OCI-LY7 (cell line): ENCODE measurements around the gene PHRF1. TPM values are rescaled to one million over a fixed set of nuclear protein-coding genes. Genes with fewer than 3 reads are reported as not detected.

Experiments used
- Bru-seq: library from RNA; stranded (reverse); fragments of 400-500 nt; gene quantifications from one replicate; lab custom pipeline; 2021; lab: Mats Ljungman, UMichigan
- BruChase-seq, 2 experiments: library from RNA; stranded (reverse); fragments of 400-500 nt; gene quantifications; one replicate each; lab custom pipeline; 2021; lab: Mats Ljungman, UMichigan
- BruUV-seq: library from RNA; stranded (reverse); fragments of 400-500 nt; replicated peaks from 2 replicates; lab custom pipeline; 2021; lab: Mats Ljungman, UMichigan
- CTCF ChIA-PET: fragments of 300-600 bp; sonication (Branson Sonifier 250); formaldehyde crosslinking; loops from one replicate; lab custom pipeline; 2022; ENCODE audit warnings: antibody characterized with exemption; ENCODE audit not compliant: unreplicated experiment; lab: Charles Lee
- POLR2A ChIA-PET: fragments of 300-600 bp; sonication (Branson Sonifier 250); formaldehyde crosslinking; loops from one replicate; lab custom pipeline; 2022; ENCODE audit warnings: antibody characterized with exemption; lab: Charles Lee
- DNase-seq: peaks from one replicate; pipeline ENCODE4 v3.0.0-alpha.2; 2015; ENCODE audit warnings: low spot score
- H2AFZ ChIP-seq: fragments of 200-600 bp; sonication (generic), shearing (Covaris generic); 2 replicates; pipeline ENCODE4 v1.6.1; 2014; ENCODE audit warnings: mild to moderate bottlenecking, antibody characterized with exemption, low read length, moderate library complexity
- H3K27ac ChIP-seq: fragments of 200-600 bp; sonication (generic); 2 replicates; pipeline ENCODE4 v1.5.1; 2014; ENCODE audit warnings: mixed run types, low read depth, mild to moderate bottlenecking, moderate library complexity, low read length, inconsistent platforms; ENCODE audit not compliant: poor library complexity, severe bottlenecking
- H3K36me3 ChIP-seq: fragments of 200-600 bp; sonication (generic); 2 replicates; pipeline ENCODE4 v1.6.1; 2014; ENCODE audit warnings: mild to moderate bottlenecking, antibody characterized with exemption, low read length, moderate library complexity, mixed read lengths; ENCODE audit not compliant: insufficient read depth
- H3K4me1 ChIP-seq: fragments of 200-600 bp; sonication (generic); 2 replicates; pipeline ENCODE4 v1.5.1; 2014; ENCODE audit warnings: mild to moderate bottlenecking, low read length; ENCODE audit not compliant: insufficient read depth, poor library complexity, severe bottlenecking
- H3K4me2 ChIP-seq: fragments of 200-600 bp; sonication (generic); 2 replicates; pipeline ENCODE4 v1.6.1; 2014; ENCODE audit warnings: mild to moderate bottlenecking, low read length
- H3K4me3 ChIP-seq: fragments of 200-600 bp; sonication (generic); 2 replicates; pipeline ENCODE4 v1.5.1; 2014; ENCODE audit warnings: mild to moderate bottlenecking, low read depth, low read length; ENCODE audit not compliant: poor library complexity, severe bottlenecking
- H3K79me2 ChIP-seq: fragments of 200-600 bp; sonication (generic); 2 replicates; pipeline ENCODE4 v1.6.1; 2016; ENCODE audit warnings: low read depth, mild to moderate bottlenecking, low read length, moderate library complexity, mixed read lengths; ENCODE audit not compliant: insufficient read depth
- H3K9me2 ChIP-seq: fragments of 200-600 bp; sonication (generic); 2 replicates; pipeline ENCODE4 v1.6.1; 2016; ENCODE audit warnings: mild to moderate bottlenecking, low read length, mixed read lengths; ENCODE audit not compliant: insufficient read depth
- H3K9me3 ChIP-seq: fragments of 200-600 bp; sonication (generic); 2 replicates; pipeline ENCODE4 v1.6.1; 2014; ENCODE audit warnings: mild to moderate bottlenecking, mixed run types, low read length, mixed read lengths
- H4K20me1 ChIP-seq: fragments of 200-600 bp; sonication (generic); 2 replicates; pipeline ENCODE4 v1.6.1; 2014; ENCODE audit warnings: mild to moderate bottlenecking, antibody characterized with exemption, low read length, moderate library complexity, mixed read lengths; ENCODE audit not compliant: insufficient read depth
- EZH2phosphoT487 ChIP-seq: fragments of 200-600 bp; sonication (generic); IDR thresholded peaks from 2 replicates; pipeline ENCODE4 v1.6.1; 2018; ENCODE audit warnings: low read depth, borderline replicate concordance, mild to moderate bottlenecking, mixed run types, antibody characterized with exemption, low read length, moderate library complexity, mixed read lengths
- intact Hi-C: fragments of 100-400 bp; cut with micrococcal nuclease; formaldehyde crosslinking; loops from one replicate; pipeline ENCODE4 v1.10.0; 2022; ENCODE audit not compliant: unreplicated experiment
- long read RNA-seq: library from polyadenylated mRNA; stranded (forward); transcript quantifications from one replicate; pipeline ENCODE4 v2.0.0, GENCODE V29; 2022
- total RNA-seq, 2 experiments: library from RNA; depleted of rRNA in 1 of 2; stranded (reverse); fragments of >200 nt in 1 of 2; shearing (Covaris generic) in 1 of 2; gene quantifications; 2 replicates each; pipeline ENCODE4 v1.2.3, GENCODE V29; 2014 to 2022
- TF ChIP-seq, protein P1 (sequence below): fragments of 200-600 bp; sonication (generic); conservative IDR thresholded peaks from 2 replicates; pipeline ENCODE4 v1.5.1; 2014; ENCODE audit warnings: mild to moderate bottlenecking, antibody characterized with exemption, low read length, moderate library complexity, mixed read lengths

Gene PHRF1, protein sequence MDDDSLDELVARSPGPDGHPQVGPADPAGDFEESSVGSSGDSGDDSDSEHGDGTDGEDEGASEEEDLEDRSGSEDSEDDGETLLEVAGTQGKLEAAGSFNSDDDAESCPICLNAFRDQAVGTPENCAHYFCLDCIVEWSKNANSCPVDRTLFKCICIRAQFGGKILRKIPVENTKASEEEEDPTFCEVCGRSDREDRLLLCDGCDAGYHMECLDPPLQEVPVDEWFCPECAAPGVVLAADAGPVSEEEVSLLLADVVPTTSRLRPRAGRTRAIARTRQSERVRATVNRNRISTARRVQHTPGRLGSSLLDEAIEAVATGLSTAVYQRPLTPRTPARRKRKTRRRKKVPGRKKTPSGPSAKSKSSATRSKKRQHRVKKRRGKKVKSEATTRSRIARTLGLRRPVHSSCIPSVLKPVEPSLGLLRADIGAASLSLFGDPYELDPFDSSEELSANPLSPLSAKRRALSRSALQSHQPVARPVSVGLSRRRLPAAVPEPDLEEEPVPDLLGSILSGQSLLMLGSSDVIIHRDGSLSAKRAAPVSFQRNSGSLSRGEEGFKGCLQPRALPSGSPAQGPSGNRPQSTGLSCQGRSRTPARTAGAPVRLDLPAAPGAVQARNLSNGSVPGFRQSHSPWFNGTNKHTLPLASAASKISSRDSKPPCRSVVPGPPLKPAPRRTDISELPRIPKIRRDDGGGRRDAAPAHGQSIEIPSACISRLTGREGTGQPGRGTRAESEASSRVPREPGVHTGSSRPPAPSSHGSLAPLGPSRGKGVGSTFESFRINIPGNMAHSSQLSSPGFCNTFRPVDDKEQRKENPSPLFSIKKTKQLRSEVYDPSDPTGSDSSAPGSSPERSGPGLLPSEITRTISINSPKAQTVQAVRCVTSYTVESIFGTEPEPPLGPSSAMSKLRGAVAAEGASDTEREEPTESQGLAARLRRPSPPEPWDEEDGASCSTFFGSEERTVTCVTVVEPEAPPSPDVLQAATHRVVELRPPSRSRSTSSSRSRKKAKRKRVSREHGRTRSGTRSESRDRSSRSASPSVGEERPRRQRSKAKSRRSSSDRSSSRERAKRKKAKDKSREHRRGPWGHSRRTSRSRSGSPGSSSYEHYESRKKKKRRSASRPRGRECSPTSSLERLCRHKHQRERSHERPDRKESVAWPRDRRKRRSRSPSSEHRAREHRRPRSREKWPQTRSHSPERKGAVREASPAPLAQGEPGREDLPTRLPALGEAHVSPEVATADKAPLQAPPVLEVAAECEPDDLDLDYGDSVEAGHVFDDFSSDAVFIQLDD (N-terminal part only)
- total RNA-seq (2014; rRNA removed; shearing (Covaris generic)) (23.3 and 25.6 TPM in 2 replicates), total RNA-seq (2022) (43.8 and 45.4 TPM in 2 replicates), Bru-seq, nascent RNA (percentile 68 among the genes with signal in this experiment), BruChase-seq, experiment 1, labeled RNA remaining after a 6-hour chase (percentile 80 among the genes with signal in this experiment), BruChase-seq, experiment 2, labeled RNA remaining after a 2-hour chase (percentile 81 among the genes with signal in this experiment)
- long read RNA-seq, full-length matches to known transcripts: 20 of 72 reads
- long read RNA-seq, partial matches to known transcripts: 37 of 72 reads
- long read RNA-seq, other reads (novel, unspliced or antisense): 15 of 72 reads

DNA sequence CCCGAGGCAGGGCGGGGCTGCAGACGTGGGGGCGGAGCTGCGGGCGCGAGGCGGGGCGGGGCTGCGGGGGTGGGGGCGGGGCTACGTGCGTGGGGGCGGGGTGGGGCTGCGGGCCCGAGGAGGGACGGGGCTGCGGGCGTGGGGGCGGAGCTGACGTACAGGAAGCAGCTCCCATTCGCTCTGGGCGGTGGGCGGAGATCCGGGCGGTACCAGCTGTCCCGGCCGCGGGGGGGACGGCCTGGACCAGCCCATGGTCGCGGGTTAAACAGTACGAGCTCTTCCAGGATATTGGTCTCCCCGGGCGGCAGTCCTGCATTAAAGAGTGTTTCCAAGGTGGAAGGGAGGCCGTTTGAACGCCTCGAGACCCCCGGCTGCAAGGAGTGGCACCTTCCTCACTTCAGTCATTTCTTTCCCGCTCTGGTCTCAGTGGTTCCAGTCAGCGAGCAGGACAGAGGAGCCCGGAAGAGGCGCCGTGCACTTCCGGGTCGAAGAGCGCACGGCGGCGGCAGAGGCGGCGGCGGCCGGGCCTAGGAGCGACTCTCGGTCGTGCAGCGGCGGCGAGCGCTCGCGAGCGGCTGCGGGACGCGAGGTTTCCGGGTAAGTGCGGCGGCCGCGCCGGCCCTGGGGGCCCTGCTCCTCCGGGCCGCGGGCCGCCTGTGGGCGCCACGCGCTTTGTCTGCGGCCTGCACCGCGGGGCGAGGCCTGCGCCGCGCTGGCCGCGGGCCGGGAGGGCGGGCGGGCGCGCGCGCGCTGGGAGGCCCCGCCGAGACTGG lies at the start of gene PHRF1:
Gene PHRF1 (plus strand): TSS at position 475 of the 773 bp plus-strand sequence. CDS start 5,043 bp downstream, outside the sequence.
- Histone ChIP-seq H3K9me2 (no peaks in the 10 kb centered on the region), H3K36me3 (peaks cover 18% of the 10 kb centered on the region), H2AFZ (peak within 1 kb of the TSS; percentile 27), H4K20me1 (peaks cover 29% of the 10 kb centered on the region), H3K4me1 (peaks cover 38% of the 10 kb centered on the region), H3K27ac (peak within 1 kb of the TSS; percentile 70), H3K79me2 (peaks cover 44% of the 10 kb centered on the region), H3K4me3 (peak within 1 kb of the TSS; percentile 100), H3K9me3 (no peaks in the 10 kb centered on the region), H3K4me2 (peak within 1 kb of the TSS; percentile 95)
- CTCF ChIA-PET: no interaction called here
- POLR2A ChIA-PET: interaction anchor here (0.6 to 1.4 kb wide), 6 partner anchors 14 to 221 kb away, joined by 3 to 5 read pairs (median 3); no protein-coding TSS in a partner anchor
- no TSS peak for BruUV-seq
- peak; percentile 95 for DNase-seq
- no peak for TF ChIP-seq EZH2phosphoT487
- TF ChIP-seq, protein P1, sequence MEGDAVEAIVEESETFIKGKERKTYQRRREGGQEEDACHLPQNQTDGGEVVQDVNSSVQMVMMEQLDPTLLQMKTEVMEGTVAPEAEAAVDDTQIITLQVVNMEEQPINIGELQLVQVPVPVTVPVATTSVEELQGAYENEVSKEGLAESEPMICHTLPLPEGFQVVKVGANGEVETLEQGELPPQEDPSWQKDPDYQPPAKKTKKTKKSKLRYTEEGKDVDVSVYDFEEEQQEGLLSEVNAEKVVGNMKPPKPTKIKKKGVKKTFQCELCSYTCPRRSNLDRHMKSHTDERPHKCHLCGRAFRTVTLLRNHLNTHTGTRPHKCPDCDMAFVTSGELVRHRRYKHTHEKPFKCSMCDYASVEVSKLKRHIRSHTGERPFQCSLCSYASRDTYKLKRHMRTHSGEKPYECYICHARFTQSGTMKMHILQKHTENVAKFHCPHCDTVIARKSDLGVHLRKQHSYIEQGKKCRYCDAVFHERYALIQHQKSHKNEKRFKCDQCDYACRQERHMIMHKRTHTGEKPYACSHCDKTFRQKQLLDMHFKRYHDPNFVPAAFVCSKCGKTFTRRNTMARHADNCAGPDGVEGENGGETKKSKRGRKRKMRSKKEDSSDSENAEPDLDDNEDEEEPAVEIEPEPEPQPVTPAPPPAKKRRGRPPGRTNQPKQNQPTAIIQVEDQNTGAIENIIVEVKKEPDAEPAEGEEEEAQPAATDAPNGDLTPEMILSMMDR: no peak
- intact Hi-C loops: loop anchor here (5.0 kb wide), 2 partner anchors 41 to 231 kb away; partner anchors contain the start of genes IRF7, PIDD1 and RPLP2

DNA sequence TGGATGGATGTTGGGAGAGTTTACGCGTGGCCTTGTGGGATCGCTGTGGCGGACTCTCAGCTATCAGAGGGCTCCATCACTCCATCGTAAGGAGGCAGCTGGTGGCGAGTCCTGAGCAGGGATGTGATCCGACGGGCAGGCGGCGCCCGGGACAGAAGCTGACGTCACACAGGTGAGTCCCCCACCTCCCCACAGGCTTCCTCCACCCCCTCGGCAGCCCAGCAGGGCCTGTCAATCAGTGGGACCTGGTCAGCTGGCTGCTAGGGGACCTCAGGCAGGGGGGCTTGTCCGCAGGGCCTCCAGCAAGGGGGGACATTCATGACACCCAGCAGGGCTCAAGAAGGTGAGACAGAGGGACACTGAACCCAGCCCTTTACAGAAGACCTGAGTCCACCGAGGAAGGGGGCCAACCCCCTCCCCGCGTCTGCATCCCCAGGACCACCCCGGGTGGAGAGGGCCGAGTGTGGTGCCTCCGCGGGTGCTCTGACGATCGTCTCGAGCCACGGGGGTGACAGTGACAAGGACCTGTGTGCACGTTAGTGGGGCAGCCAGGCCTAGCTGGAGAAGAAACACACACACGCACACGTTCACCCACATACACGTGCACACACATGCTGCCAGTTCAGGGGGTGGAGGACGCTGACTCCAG lies 48.0 kb upstream of the PHRF1 start:
- Histone ChIP-seq H3K9me3 (no peaks in the 10 kb centered on the region), H4K20me1 (no peaks in the 10 kb centered on the region), H3K9me2 (no peaks in the 10 kb centered on the region), H3K27ac (no peak overlapping the region), H2AFZ (no peak overlapping the region), H3K4me2 (no peak overlapping the region), H3K36me3 (peaks cover 12% of the 10 kb centered on the region; the same call in 1 of the 2 replicates), H3K79me2 (no peaks in the 10 kb centered on the region), H3K4me1 (no peaks in the 10 kb centered on the region), H3K4me3 (no peak overlapping the region)
- DNase-seq: no peak
- POLR2A ChIA-PET: no interaction called here
- BruUV-seq: no TSS peak
- CTCF ChIA-PET: no interaction called here
- TF ChIP-seq EZH2phosphoT487: no peak
- intact Hi-C loops: no loop called here
